HG03575 (cell line): Measurements from ENCODE around the gene RSAD1.

ENCODE experiments used
- ATAC-seq: cut with Tn5 transposase; IDR thresholded peaks from one replicate; pipeline ENCODE4 v1.9.1; 2021; ENCODE audit not compliant: unreplicated experiment, insufficient number of reproducible peaks, low FRiP score; ENCODE audit errors: extremely low read depth

RSAD1 gene

DNA sequence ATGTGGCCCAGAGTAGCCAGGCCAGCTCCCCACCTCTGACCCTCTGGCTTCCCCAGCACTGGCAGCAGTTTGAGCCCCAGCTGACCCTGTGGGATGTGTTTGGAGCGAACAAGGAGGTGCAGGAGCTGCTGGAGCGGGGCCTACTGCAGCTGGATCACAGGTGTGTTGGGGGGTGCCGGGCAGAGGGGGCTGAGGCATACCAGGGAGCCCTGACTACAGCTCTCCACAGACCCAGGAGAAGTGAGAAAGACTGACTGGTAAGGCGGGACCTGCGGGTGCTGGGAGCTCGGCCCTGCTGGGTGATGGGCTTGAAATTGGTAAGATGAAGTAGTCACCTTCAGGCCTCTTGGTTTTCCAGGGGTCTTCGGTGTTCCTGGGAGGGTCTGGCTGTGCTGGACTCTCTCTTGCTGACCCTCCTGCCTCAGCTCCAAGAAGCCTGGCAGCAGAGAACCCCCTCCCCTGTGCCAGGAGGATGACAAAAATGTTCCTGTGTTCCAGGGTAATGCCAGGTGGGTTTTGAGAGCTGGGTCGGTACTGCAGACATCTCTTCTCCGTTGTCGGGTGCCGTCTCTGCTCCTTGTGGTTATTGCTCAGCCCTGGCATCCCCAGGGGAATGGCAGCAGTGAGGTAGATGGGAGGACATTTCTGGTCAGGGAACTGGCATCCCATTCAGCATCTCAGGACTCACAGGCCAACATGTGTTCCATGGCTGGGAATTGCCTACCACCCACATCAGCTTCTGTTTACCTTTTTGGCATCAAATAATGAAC, 5.9 kb downstream of the RSAD1 start:
- no peak for ATAC-seq

DNA sequence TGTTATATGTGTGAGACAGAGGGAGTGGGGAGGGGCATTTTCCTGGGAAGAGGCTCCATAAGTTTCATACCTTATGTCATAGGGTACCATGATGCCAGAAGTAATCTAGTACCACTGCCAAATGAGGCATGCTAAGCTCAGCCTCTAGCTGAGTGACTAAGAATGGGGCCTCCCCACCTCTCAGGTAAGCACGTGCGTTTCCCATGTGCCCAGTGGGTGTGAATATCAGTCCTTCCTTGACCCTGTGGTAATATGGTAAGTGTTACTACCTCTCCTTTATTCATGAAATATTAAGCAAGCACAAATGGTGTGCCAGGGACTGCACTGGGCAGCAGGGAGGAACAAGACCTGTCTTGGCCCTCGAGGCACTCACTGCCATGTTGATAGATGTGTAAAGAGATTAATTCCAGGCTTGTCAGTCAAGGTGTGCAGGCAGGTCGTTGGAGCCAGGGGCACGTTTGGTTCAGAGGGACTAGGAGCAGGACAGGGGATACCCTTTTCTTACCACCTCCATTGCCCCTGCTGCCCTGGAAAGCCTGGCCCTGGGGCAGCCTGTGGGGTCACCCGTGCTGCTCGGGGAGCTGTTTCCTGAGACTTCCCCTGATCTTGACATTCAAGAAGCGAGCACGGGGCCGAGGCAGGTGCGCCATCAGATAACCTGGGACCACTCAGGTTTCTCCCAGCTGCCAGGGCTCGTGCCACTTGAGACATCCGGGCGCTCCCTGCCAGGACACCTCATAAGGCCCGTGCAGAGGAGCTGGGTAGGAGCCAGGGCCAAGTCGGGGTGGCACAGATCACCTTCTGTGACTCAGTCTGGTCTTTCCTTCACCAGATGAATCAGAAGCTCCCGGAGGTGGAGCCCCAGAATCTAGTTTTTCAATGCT, 8.8 kb downstream of the RSAD1 start:
- ATAC-seq = no peak

DNA sequence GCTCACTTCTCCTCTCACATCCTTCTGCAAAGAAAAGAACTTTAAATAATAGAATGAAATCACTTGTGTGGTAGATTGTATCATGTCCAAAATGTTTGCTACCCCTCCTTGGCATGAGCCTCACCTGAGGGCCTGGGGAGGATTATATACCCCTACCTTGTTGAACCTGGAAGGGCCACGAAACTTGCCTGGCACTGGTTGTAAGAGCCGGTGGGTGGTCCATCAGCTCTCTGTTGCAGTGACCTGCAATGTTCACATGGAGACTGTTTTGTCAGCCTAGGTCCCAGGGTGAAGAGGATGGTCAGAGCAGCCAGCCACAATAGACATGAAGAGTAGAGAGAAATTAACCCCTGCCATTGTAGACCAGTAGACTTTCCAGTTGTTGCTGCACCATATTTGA, 10.2 kb downstream of the RSAD1 start:
- no peak for ATAC-seq

DNA sequence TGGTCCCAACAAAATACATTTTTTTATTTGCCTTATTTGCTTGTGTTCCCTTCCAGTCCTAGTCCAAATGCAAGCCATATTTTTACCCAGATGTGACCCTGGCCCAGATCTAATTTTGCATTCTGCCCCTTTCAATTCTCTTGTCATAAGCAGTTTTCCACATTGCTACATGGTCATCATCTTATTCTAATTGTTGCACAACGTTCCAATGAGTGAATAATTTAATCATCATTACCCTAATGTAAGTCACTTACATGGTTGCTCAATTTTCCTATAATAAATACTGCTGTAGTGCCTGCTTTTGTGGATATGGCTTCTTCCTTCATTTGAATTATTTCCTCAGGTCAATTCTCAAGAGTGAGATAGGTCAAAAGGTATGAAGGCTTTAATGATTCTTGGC, 12.8 kb downstream of the RSAD1 start:
- ATAC-seq = no peak

DNA sequence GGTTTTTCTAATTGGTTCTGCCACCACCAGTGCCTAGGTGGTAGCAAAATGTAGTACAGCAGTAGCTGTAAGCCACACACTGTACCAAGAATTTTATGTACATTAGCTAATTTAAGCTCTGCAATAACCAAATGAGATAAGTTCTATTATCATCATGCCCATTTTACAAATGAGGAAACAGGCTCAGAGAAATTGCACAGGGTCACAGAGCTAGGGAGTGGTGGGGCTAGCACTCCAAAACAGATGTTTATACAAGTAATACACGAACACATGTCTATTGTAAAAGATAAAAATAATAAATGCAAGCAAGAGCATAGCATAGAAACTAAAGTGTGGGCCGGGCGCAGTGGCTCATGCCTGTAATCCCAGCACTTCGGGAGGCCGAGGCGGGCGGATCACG, 13.6 kb downstream of the RSAD1 start:
- ATAC-seq = no peak

DNA sequence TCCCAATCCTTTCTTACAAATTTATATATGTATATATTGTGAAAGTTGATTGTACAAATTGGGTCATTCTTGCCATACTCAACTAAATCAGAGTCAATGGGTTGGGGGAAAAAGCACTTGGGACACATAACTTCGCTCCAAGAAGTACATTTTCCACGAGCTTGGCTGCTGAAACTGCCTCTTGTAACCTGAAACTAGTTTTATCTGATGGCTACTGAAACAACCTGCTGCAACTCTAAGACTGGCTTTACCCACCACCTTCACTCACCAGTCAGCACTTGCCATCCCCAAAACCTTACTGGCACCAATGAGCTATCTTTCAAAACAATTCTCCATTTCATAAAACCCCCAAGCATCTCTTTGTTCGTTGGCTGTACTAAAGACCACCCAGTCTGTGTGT, 15.1 kb downstream of the RSAD1 start:
- ATAC-seq = no peak

DNA sequence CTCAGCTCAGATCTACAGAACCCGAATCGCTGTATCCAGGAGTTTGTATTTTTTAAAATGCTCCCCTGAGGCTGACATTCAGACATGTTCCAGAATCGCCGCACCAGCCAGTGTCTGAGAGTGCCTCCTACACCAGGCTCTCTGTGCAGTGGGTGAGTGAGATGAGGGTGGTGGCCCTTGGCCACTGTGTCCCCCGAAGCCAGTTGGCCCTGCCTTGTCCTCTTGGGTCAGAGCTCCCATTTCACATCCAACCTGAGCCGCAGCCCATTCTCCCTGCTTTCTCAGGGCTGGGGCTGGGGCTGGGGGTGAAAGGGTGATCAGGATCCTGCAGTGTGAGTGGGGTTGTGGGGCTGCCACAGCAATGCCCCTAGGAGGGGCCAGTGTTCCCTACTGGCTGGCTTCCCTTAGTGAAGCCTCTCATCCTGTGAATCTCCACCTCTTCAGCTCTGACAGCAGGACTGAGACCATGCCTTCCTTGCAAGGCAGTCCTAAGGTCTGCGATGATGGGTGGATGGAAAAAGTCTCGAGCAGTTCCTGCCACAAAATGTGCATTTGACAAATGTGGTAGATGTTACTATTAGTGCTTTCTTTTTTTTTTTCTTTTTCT, 16.7 kb downstream of the RSAD1 start:
- no peak for ATAC-seq

DNA sequence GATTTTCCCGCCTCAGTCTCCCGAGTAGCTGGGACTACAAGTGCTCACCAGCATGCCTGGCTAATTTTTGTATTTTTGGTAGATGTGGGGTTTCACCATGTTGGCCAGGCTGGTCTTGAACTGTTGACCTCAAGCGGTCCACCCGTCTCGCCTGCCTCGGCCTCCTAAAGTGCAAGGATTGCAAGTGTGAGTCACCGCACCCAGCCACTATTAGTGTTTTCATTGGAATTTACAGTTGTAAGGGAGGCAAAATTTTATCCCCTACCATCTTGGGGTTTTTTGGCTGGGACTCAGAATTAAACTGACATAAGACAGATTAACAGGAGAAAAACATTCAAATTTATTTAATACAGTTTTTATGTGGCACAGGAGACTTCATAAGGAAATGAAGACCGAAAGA, 17.3 kb downstream of the RSAD1 start:
- ATAC-seq = no peak

DNA sequence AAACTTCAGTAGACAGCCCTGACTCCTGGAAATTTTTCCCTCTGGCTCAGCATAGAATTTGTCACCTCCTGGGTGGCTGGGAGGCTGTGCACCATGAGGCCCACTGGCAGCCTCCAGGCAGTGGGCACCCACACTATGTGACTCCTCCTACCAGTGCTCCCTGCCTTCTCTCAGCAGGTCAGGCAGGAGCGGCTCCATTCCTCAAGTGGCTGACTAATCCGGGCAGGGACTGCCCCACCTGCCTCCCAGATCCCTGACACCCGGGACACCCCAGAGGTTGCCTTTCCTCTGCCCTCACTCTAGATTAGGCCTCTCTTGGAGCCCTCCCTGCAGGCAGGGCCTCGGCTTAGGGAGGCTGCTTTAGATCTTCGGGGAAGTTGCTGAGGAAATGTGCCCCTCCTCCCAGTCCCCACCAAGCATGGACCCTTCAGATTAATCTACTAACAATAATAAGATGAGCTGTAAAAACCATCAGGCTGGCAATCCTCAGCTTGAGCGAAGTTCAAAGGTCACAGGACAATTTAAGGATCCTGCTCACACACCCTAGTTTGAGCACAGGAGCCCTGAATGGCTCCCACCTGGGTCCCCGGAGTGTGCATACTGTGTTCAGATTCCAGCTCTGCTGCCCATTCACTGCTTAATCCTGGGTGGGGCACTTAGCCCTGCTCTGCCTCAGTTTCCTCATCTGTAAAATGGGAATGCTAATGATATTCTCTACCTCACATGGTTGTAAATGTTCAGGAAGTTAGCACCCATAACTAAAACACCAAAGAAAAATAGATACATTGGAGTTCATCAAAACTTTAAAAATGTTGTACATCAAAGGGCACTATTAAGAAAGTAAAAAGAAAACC, 19.6 kb downstream of the RSAD1 start:
- ATAC-seq = no peak

DNA sequence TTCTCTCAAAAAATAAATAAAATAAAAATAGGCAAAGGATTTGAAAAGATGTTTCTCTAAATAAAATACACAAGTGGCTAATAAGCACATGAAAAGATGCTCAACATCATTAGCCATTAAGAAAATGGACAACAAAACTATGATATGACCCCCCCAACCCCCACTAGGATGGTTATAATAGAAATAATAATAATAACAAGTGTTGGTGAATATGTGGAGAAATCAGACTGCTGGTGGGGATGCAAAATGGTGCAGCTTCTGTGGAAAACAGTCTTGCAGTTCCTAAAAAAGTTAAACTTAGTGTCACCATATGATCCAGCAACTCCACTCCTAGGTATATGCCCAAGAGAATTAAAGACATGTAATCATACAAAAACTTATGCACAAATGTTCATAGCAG, 20.6 kb downstream of the RSAD1 start:
- no peak for ATAC-seq

DNA sequence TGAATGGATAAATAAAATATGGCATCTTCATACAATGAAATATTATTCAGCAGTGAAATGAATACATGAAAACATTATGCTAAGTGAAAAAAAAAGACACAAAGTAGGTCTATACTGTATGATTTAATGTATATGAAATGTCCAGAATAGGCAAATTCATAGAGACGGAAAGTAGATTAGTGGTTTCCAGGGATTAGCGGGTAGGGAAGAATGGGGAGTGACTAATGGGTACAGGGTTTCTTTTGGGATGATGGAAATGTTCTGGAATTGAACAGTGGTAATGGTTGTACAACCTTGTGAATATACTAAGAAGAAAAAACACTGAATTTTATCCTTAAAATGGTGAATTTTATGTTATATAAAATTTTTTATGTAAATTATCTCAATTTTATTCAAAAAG, 21.1 kb downstream of the RSAD1 start:
- ATAC-seq = no peak

DNA sequence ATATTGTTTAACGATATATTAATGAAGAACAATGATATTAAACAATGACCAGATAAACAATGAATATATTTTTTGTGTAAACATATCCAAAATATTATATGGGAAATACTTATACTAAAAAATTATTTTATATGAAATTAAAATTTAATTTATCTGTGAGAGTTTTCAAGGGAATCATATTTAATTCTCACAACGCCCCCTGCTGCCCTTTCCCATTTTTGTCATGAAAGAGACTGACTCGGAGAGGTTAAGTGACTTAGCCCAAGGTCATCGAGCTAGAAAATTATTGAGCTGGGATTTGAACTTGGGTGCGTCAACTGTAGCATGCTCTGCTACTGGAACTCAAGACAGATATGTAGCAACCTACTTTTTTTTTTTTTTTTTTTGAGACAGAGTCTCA, 22.4 kb downstream of the RSAD1 start:
- no peak for ATAC-seq

DNA sequence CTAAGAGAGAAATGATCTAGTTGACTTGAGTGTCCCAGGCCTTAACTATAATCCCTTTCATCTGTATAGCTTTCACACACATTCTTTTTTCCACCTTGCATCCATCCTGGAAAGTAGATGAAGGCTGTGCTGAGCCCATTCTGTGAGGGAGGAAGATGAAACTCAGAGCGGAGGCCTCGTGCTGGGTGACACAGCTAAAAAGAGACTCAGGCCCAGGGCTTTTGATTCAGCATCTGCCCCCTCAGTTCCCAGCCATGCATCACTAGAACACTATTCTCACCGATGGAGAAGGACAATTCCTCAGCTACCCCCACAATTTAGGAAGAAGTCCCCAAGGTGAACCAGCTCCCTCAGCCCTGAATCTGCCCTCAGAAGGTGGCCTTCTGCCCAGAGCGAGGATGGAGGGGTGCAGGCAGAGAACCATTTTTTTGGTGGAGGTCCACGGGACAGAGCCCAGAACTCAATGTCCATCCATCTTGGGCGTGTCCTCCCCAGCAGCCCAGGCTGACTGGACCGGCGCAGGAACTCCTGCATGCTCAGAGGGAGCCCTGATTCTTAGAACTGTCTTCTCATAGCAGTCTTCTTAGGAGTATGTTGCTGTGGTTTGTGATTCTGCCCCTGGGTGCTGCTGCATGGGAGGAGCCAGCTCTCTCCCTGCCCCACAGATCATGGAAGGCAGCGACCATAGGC, 23.8 kb downstream of the RSAD1 start:
- no peak for ATAC-seq

DNA sequence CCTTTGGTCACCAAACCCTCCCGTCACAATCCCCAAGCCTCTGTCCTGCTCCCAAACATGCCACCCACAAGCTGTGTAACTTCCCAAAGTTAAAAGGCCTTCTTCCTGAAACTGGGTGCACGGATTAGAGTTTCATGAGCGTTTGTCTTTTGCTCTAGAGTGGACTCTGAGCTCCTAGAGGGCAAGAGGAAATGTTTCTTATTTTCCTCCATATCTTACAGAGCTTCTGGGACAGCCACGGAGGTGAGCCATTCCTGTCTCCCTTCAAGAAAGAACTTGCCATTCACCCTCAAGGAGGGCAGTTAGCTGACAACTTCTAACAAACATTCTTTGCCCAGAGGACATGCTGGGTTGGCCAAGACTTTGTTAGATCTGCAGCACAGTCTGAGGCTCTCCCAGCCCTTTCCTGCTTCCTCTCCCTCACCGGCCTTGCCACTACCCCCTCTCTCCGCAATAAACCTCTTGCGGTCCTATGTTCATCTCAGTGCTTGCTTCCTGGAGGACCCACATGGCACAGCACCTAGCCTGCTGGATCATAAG, 27.0 kb downstream of the RSAD1 start:
- no peak for ATAC-seq

DNA sequence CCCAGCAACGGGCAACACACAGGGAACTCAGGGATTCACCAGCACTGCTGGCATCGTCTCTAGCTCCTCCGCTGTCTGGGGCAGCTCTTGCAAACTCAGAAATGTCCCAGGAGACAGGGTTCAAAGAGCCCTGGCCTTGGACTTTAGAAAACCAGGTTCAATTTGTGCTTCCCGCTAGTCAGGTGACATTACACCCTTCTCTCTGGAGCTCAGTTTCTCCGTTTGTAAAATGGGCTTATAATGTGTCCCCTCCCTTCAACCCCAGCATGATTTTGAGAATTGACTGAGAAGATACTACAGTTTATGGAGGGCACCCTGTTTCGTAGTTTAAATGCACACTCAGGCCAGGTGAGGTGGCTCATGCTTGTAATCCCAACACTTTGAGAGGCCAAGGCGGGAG, 27.6 kb downstream of the RSAD1 start:
- ATAC-seq = no peak

DNA sequence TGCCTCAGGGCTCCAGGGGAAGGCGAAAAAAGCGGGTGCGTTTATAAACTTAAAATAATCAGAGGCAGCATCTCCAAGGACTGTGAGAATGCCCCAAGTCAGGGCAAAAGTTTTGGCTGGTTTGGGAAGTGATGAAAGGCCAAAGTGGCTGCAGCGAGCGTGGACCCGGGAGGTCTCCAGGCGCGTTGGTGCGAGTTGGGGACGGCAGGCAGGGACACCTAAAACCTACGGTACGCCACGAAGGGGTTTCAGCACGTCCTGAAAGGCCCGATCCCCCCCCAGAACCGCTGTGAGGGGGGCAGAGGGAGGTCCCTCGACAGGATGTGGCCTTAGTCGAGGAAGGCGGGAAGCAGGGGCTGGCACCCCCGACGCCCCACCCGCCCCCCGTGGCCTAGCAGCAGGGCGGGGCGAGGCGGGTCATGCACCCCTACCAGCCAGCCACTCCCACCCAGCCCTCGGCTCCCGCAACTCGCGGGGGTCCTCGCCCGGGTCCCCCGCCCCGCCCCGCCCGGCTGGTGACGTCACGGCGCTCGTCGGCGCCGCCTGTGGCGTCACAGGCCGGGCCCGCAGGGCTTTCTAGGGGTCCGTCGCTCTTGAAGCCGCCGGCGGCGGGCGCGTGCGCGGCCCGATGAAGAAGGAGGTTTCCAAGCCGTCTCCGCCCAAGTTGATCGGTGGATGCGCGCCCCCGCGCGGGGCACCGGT, 29.4 kb downstream of the RSAD1 start, which contains the start of gene MYCBPAP:
MYCBPAP (plus strand) TSS at position 569 of the 702 bp plus-strand sequence. CDS start 236 bp downstream, outside the sequence.
- no peak for ATAC-seq

DNA sequence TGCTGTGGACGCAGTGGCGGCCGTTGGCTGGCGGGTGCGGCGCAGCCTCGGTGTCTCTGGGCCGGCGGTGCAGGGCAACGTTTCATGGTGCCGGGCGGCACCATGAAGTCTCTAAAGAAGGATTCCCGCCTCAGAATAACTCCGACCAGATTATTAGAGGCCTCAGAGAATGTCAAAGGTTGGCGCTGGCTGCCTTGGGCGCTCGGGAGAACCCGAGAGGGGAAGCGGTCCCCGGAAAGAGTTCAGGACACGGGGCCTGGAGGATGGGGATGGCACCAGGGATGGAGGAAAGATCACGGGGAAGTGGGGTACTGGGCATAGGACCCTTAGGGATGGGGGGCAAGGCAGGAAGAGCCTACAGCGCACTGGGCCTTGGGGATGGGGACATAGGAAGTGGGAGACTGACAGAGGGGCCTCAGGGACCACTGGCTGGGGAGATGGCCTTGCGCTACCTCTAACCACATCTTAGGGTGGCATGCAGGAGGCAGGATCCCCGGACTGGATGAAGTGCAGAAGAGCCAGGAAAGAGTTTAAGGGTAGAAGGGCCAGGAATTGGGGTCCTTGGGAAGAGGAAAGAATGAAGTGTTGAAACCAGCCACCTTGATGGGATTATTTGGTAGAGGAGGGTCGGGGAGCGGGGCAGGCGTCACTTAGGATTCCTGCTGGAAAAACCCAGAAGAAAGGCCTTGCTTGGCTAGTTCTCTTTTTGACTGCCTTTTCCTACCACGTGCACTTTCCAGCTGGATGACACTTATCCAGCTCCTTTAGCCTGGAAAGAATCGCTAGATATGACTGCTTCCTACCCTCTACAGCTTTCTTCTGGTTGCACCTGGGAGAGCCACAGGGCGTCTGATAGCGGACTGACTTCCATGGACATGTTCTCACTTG, 30.2 kb downstream of the RSAD1 start:
- ATAC-seq = no peak
